WI38 (cell line): ENCODE measurements around the gene ADAMTSL4.

ENCODE experiments used
- H3K4me3 ChIP-seq: 2 replicates; pipeline ENCODE4 v1.5.1; 2011; ENCODE audit warnings: low read depth, mild to moderate bottlenecking, control low read depth, low read length
- CTCF ChIP-seq: IDR thresholded peaks from 2 replicates; pipeline ENCODE4 v1.5.1; 2012; ENCODE audit warnings: low read depth, mild to moderate bottlenecking, control low read depth, low read length

ADAMTSL4 gene

GRCh38 chr1:150552128-150552910 is 3.1 kb downstream of the ADAMTSL4 start:
- H3K4me3 ChIP-seq = no peak overlapping the region
- TF ChIP-seq CTCF = no peak

- no peak overlapping the region for H3K4me3 ChIP-seq
- TF ChIP-seq CTCF = no peak
These were observed 3.7 kb downstream of the ADAMTSL4 start for GRCh38 chr1:150552911-150553289.

- TF ChIP-seq CTCF = no peak
- no peak overlapping the region for H3K4me3 ChIP-seq
These were observed 4.3 kb downstream of the ADAMTSL4 start for GRCh38 chr1:150553392-150554085.

GRCh38 chr1:150554086-150554452 is 4.9 kb downstream of the ADAMTSL4 start:
- no peak for TF ChIP-seq CTCF
- no peak overlapping the region for H3K4me3 ChIP-seq

- no peak for TF ChIP-seq CTCF
- no peak overlapping the region for H3K4me3 ChIP-seq
These were observed 6.2 kb downstream of the ADAMTSL4 start for GRCh38 chr1:150555198-150555970.

GRCh38 chr1:150555971-150556865 is 7.0 kb downstream of the ADAMTSL4 start:
- H3K4me3 ChIP-seq = no peak overlapping the region
- TF ChIP-seq CTCF = no peak
